HEK293 (cell line): ENCODE measurements around the gene RIC8B.

ENCODE experiments used
- IKZF3 ChIP-seq: fragments of 450-650 bp; IDR thresholded peaks from 2 replicates; pipeline ENCODE4 v1.5.0; 2018; ENCODE audit warnings: missing biosample characterization, mild to moderate bottlenecking, missing genetic modification characterization, moderate library complexity
- KLF16 ChIP-seq: fragments of 450-650 bp; formaldehyde crosslinking; IDR thresholded peaks from 2 replicates; pipeline ENCODE4 v1.5.1; 2017; ENCODE audit warnings: missing biosample characterization, missing genetic modification characterization
- PRDM6 ChIP-seq: fragments of 450-650 bp; formaldehyde crosslinking; IDR thresholded peaks from 2 replicates; pipeline ENCODE4 v1.5.1; 2017; ENCODE audit warnings: missing biosample characterization, missing genetic modification characterization
- RBAK ChIP-seq: fragments of 450-650 bp; formaldehyde crosslinking; IDR thresholded peaks from 2 replicates; pipeline ENCODE4 v1.5.1; 2016; ENCODE audit warnings: missing biosample characterization, missing genetic modification characterization
- REPIN1 ChIP-seq: fragments of 450-650 bp; formaldehyde crosslinking; IDR thresholded peaks from 2 replicates; pipeline ENCODE4 v1.5.1; 2017; ENCODE audit warnings: missing biosample characterization, missing genetic modification characterization, low read depth
- REST ChIP-seq: fragments of 450-650 bp; formaldehyde crosslinking; IDR thresholded peaks from 2 replicates; pipeline ENCODE4 v1.5.1; 2016; ENCODE audit warnings: missing biosample characterization, missing genetic modification characterization
- SCRT2 ChIP-seq: fragments of 450-650 bp; formaldehyde crosslinking; IDR thresholded peaks from 2 replicates; pipeline ENCODE4 v1.5.1; 2016; ENCODE audit warnings: missing biosample characterization, missing genetic modification characterization
- WT1 ChIP-seq: fragments of 450-650 bp; formaldehyde crosslinking; IDR thresholded peaks from 2 replicates; pipeline ENCODE4 v1.5.1; 2016; ENCODE audit warnings: missing biosample characterization, missing genetic modification characterization
- ZFHX2 ChIP-seq: fragments of 450-650 bp; formaldehyde crosslinking; conservative IDR thresholded peaks from 2 replicates; pipeline ENCODE4 v1.5.1; 2016; ENCODE audit warnings: missing biosample characterization, missing genetic modification characterization
- ZNF112 ChIP-seq: fragments of 450-650 bp; formaldehyde crosslinking; IDR thresholded peaks from 2 replicates; pipeline ENCODE4 v1.5.0; 2017; ENCODE audit warnings: missing biosample characterization, missing genetic modification characterization
- ZNF114 ChIP-seq: fragments of 450-650 bp; formaldehyde crosslinking; IDR thresholded peaks from 2 replicates; pipeline ENCODE4 v1.5.0; 2017; ENCODE audit warnings: missing biosample characterization, missing genetic modification characterization
- ZNF155 ChIP-seq: fragments of 450-650 bp; formaldehyde crosslinking; IDR thresholded peaks from 2 replicates; pipeline ENCODE4 v1.5.1; 2016; ENCODE audit warnings: missing biosample characterization, missing genetic modification characterization
- ZNF214 ChIP-seq: fragments of 450-650 bp; formaldehyde crosslinking; IDR thresholded peaks from 2 replicates; pipeline ENCODE4 v1.5.1; 2017; ENCODE audit warnings: missing biosample characterization, mild to moderate bottlenecking, missing genetic modification characterization, borderline replicate concordance
- ZNF223 ChIP-seq: fragments of 450-650 bp; formaldehyde crosslinking; IDR thresholded peaks from 2 replicates; pipeline ENCODE4 v1.5.1; 2016; ENCODE audit warnings: missing biosample characterization, missing genetic modification characterization
- ZNF274 ChIP-seq, 2 experiments: fragments of 200-500 bp in 1 of 2; fragments of 450-650 bp in 1 of 2; sonication (Bioruptor generic) in 1 of 2; formaldehyde crosslinking in 1 of 2; IDR thresholded peaks; 2 replicates each; pipeline versions ENCODE4 v1.5.1 to v1.6.1; 2014 to 2016; ENCODE audit warnings: borderline replicate concordance in 1 of 2, inconsistent platforms in 1 of 2, low read length in 1 of 2, missing biosample characterization in 1 of 2, missing genetic modification characterization in 1 of 2
- ZNF324 ChIP-seq: fragments of 450-650 bp; formaldehyde crosslinking; IDR thresholded peaks from 2 replicates; pipeline ENCODE4 v1.5.1; 2016; ENCODE audit warnings: missing biosample characterization, missing genetic modification characterization
- ZNF37A ChIP-seq: fragments of 450-650 bp; IDR thresholded peaks from 2 replicates; pipeline ENCODE4 v1.5.1; 2018; ENCODE audit warnings: missing biosample characterization, missing genetic modification characterization
- ZNF473 ChIP-seq: fragments of 450-650 bp; formaldehyde crosslinking; IDR thresholded peaks from 2 replicates; pipeline ENCODE4 v1.5.1; 2017; ENCODE audit warnings: missing biosample characterization, missing genetic modification characterization
- ZNF48 ChIP-seq: fragments of 450-650 bp; formaldehyde crosslinking; IDR thresholded peaks from 2 replicates; pipeline ENCODE4 v1.5.1; 2016; ENCODE audit warnings: missing biosample characterization, missing genetic modification characterization
- ZNF596 ChIP-seq: fragments of 450-650 bp; IDR thresholded peaks from 2 replicates; pipeline ENCODE4 v1.5.0; 2018; ENCODE audit warnings: missing biosample characterization, mild to moderate bottlenecking, missing genetic modification characterization, moderate library complexity
- ZNF623 ChIP-seq: fragments of 450-650 bp; formaldehyde crosslinking; IDR thresholded peaks from 2 replicates; pipeline ENCODE4 v1.5.1; 2016; ENCODE audit warnings: missing biosample characterization, missing genetic modification characterization
- ZNF654 ChIP-seq: fragments of 450-650 bp; formaldehyde crosslinking; IDR thresholded peaks from 2 replicates; pipeline ENCODE4 v1.5.1; 2016; ENCODE audit warnings: low read depth, missing biosample characterization, missing genetic modification characterization
- ZNF792 ChIP-seq: fragments of 450-650 bp; formaldehyde crosslinking; IDR thresholded peaks from 2 replicates; pipeline ENCODE4 v1.5.1; 2016; ENCODE audit warnings: missing biosample characterization, missing genetic modification characterization
- TF ChIP-seq, protein P1 (sequence below): fragments of 450-650 bp; formaldehyde crosslinking; optimal IDR thresholded peaks from 2 replicates; pipeline ENCODE3; 2016; ENCODE audit warnings: missing biosample characterization, mild to moderate bottlenecking, missing genetic modification characterization
- TF ChIP-seq, protein P2 (sequence below): fragments of 450-650 bp; formaldehyde crosslinking; IDR thresholded peaks from 2 replicates; pipeline ENCODE4 v1.5.1; 2016; ENCODE audit warnings: missing biosample characterization, missing genetic modification characterization, borderline replicate concordance

Gene RIC8B

DNA sequence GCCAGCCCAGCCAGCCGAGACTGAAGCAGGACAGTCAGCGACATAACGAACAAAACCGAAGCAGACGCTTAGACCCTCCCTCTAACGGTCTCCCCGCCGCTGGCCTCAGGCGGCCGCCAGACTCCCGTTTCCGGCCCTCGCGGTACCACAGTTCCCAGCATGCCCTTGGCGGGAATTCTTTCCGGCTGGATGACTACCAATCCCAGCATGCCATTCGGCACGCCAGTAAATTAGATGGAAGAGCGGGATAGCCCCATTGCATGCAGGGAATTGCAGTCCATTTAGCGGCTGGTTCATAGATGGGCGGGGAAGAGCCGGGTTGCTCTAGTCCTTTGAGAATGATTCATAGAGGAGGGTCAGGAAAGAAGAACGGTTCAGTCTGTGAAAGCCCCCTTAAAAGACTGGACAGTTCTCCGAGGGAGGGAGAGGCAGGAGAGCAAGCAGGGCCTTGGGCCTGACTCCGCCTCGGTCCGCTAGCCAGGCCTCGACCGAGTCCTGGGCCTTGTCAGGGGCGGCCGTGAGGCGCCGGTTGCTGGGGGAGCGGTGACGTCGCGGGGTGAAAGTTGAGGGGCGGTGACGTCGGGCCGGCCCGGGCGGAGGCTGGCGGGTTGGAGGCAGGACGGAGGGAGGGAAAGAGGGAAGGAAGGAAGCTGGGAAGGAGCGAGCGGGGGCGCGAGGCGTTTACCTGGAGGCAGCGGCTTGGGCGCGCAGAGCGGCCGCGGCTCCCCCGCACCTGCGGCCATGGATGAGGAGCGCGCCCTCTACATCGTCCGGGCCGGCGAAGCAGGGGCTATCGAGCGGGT lies at the start of gene RIC8B (continued):
- TF ChIP-seq ZFHX2 (tag by site-specific recombination), result peak; percentile 91
- TF ChIP-seq PRDM6 (tag by site-specific recombination), result no peak
- TF ChIP-seq ZNF155, result no peak
- TF ChIP-seq ZNF37A, result peak; percentile 81
- TF ChIP-seq, protein P1, sequence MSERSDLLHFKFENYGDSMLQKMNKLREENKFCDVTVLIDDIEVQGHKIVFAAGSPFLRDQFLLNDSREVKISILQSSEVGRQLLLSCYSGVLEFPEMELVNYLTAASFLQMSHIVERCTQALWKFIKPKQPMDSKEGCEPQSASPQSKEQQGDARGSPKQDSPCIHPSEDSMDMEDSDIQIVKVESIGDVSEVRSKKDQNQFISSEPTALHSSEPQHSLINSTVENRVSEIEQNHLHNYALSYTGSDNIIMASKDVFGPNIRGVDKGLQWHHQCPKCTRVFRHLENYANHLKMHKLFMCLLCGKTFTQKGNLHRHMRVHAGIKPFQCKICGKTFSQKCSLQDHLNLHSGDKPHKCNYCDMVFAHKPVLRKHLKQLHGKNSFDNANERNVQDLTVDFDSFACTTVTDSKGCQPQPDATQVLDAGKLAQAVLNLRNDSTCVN (tag by site-specific recombination), result peak; percentile 96
- TF ChIP-seq ZNF48 (tag by site-specific recombination), result no peak
- TF ChIP-seq ZNF792 (tag by site-specific recombination), result no peak
- no peak for TF ChIP-seq ZNF274 (IDR thresholded peaks at IDR 0.05; ENCODE audit: low read length)
- no peak for TF ChIP-seq ZNF274 (tag by site-specific recombination; IDR thresholded peaks at IDR 0.05; ENCODE audit: borderline replicate concordance)
- TF ChIP-seq ZNF324 (tag by site-specific recombination), result peak; percentile 76; the same call in 1 of the 2 replicates
- TF ChIP-seq REPIN1, result no peak
- peak; percentile 91 for TF ChIP-seq KLF16 (tag by site-specific recombination)
- no peak for TF ChIP-seq ZNF114
- TF ChIP-seq ZNF214, result no peak
- TF ChIP-seq ZNF623 (tag by site-specific recombination), result no peak
- no peak for TF ChIP-seq ZNF223 (tag by site-specific recombination)
- TF ChIP-seq ZNF112 (tag by site-specific recombination), result no peak
- TF ChIP-seq REST, result peak; percentile 63; the same call in 1 of the 2 replicates
- TF ChIP-seq SCRT2, result no peak
- peak; percentile 99 for TF ChIP-seq IKZF3 (tag by site-specific recombination)
- no peak for TF ChIP-seq ZNF596
- TF ChIP-seq WT1 (tag by site-specific recombination), result no peak; the same call in none of the 2 replicates
- TF ChIP-seq ZNF473 (tag by site-specific recombination), result no peak
- TF ChIP-seq, protein P2, sequence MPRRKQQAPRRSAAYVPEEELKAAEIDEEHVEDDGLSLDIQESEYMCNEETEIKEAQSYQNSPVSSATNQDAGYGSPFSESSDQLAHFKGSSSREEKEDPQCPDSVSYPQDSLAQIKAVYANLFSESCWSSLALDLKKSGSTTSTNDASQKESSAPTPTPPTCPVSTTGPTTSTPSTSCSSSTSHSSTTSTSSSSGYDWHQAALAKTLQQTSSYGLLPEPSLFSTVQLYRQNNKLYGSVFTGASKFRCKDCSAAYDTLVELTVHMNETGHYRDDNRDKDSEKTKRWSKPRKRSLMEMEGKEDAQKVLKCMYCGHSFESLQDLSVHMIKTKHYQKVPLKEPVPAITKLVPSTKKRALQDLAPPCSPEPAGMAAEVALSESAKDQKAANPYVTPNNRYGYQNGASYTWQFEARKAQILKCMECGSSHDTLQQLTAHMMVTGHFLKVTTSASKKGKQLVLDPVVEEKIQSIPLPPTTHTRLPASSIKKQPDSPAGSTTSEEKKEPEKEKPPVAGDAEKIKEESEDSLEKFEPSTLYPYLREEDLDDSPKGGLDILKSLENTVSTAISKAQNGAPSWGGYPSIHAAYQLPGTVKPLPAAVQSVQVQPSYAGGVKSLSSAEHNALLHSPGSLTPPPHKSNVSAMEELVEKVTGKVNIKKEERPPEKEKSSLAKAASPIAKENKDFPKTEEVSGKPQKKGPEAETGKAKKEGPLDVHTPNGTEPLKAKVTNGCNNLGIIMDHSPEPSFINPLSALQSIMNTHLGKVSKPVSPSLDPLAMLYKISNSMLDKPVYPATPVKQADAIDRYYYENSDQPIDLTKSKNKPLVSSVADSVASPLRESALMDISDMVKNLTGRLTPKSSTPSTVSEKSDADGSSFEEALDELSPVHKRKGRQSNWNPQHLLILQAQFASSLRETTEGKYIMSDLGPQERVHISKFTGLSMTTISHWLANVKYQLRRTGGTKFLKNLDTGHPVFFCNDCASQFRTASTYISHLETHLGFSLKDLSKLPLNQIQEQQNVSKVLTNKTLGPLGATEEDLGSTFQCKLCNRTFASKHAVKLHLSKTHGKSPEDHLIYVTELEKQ (tag by site-specific recombination), result peak; percentile 36; the same call in 1 of the 2 replicates
- TF ChIP-seq RBAK, result no peak
- no peak for TF ChIP-seq ZNF654 (tag by site-specific recombination)
